Activated effector memory CD4-positive, alpha-beta T cell treated with Interleukin-2 at 50 U/mL for 16 hours (primary cell): ENCODE measurements around the gene KDM2B.
"Not testable (repeated sequence)": the region's sequence is repeated elsewhere in the genome, so short reads cannot be mapped to it uniquely, and the experiment has no call there.

ENCODE experiments used
- DNase-seq: peaks from one replicate; pipeline ENCODE4 v3.0.0-alpha.2; 2020

Gene KDM2B

GRCh38 chr12:121580959-121581685, at the start of gene KDM2B:
KDM2B (minus strand) TSS chr12:121581023; CDS start chr12:121580911, 112 bp downstream.
- DNase-seq, result peak; percentile 3

- DNase-seq, result no peak
These were observed 47.7 kb upstream of the KDM2B start for GRCh38 chr12:121628536-121628935.

- no peak for DNase-seq
These were observed 47.2 kb upstream of the KDM2B start for GRCh38 chr12:121628037-121628436.

GRCh38 chr12:121626853-121627640, 46.2 kb upstream of the KDM2B start:
- DNase-seq, result peak; percentile 66

GRCh38 chr12:121626087-121626852, 45.4 kb upstream of the KDM2B start, which contains the start of gene ORAI1:
ORAI1 (plus strand) TSS chr12:121626530.
- peak; percentile 92 for DNase-seq

- no peak for DNase-seq
These were observed 39.6 kb upstream of the KDM2B start for GRCh38 chr12:121620333-121620891.

- no peak for DNase-seq
These were observed 37.9 kb upstream of the KDM2B start for GRCh38 chr12:121618659-121619233.

- no peak for DNase-seq
These were observed 34.1 kb upstream of the KDM2B start for GRCh38 chr12:121614872-121615467.

- DNase-seq, result no peak
These were observed 32.6 kb upstream of the KDM2B start for GRCh38 chr12:121613462-121613861.

GRCh38 chr12:121611306-121611705, 30.5 kb upstream of the KDM2B start:
- DNase-seq, result no peak

GRCh38 chr12:121610239-121611149, 29.7 kb upstream of the KDM2B start:
- no peak for DNase-seq

GRCh38 chr12:121608301-121608700, 27.5 kb upstream of the KDM2B start:
- no peak for DNase-seq

- DNase-seq, result no peak
These were observed 22.8 kb upstream of the KDM2B start for GRCh38 chr12:121603581-121603980.

- DNase-seq, result no peak
These were observed 21.9 kb upstream of the KDM2B start for GRCh38 chr12:121602766-121603165.

- no peak for DNase-seq
These were observed 20.0 kb upstream of the KDM2B start for GRCh38 chr12:121600702-121601336.

GRCh38 chr12:121596526-121596925, 15.7 kb upstream of the KDM2B start:
- no peak for DNase-seq

- DNase-seq, result no peak
These were observed 14.7 kb upstream of the KDM2B start for GRCh38 chr12:121595520-121595919.

GRCh38 chr12:121592320-121592719, 11.5 kb upstream of the KDM2B start:
- no peak for DNase-seq

GRCh38 chr12:121590476-121591143, 9.8 kb upstream of the KDM2B start:
- DNase-seq, result peak; percentile 59

- not testable (repeated sequence) for DNase-seq
These were observed 4.1 kb upstream of the KDM2B start for GRCh38 chr12:121584885-121585284.
